Tibial nerve (tissue), 4 donors: ENCODE results near the gene HTR2C.
"Not testable (repeated sequence)": the region's sequence is repeated elsewhere in the genome, so short reads cannot be mapped to it uniquely, and the experiment has no call there.

Experiments used
- EP300 ChIP-seq, 2 donors: sonication (generic); formaldehyde crosslinking; IDR thresholded peaks; one replicate each; pipeline ENCODE4 v1.6.1; 2017; ENCODE audit warnings: antibody characterized with exemption in 2 of 2, mild to moderate bottlenecking in 1 of 2
- POLR2A ChIP-seq, 2 donors: fragments of 450-650 bp; IDR thresholded peaks; one replicate each; pipeline ENCODE4 v1.6.1; 2017; ENCODE audit warnings: antibody characterized with exemption in 2 of 2, mild to moderate bottlenecking in 2 of 2, moderate library complexity in 2 of 2
- TF ChIP-seq, protein P1 (sequence below), 5 experiments: fragments of 200-600 bp in 3 of 5; fragments of 450-650 bp in 2 of 5; sonication (generic) in 3 of 5; IDR thresholded peaks; one replicate each; pipeline ENCODE4 v1.5.1; 2016 to 2019; ENCODE audit warnings: antibody characterized with exemption in 5 of 5, mild to moderate bottlenecking in 3 of 5, moderate library complexity in 2 of 5

DNA sequence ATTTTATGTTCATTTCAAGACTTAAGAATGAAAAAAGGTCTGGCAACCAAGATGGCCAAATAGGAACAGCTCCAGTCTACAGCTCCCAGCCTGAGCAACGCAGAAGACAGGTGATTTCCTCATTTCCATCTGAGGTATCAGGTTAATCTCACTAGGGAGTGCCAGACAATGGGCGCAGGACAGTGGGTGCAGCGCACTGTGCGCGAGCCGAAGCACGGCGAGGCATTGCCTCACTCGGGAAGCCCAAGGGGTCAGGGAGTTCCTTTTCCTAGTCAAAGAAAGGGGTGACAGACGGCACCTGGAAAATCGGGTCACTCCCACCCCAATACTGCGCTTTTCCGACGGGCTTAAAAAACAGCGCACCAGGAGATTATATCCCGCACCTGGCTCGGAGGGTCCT is 116.6 kb downstream of the HTR2C start:
- TF ChIP-seq, protein P1, sequence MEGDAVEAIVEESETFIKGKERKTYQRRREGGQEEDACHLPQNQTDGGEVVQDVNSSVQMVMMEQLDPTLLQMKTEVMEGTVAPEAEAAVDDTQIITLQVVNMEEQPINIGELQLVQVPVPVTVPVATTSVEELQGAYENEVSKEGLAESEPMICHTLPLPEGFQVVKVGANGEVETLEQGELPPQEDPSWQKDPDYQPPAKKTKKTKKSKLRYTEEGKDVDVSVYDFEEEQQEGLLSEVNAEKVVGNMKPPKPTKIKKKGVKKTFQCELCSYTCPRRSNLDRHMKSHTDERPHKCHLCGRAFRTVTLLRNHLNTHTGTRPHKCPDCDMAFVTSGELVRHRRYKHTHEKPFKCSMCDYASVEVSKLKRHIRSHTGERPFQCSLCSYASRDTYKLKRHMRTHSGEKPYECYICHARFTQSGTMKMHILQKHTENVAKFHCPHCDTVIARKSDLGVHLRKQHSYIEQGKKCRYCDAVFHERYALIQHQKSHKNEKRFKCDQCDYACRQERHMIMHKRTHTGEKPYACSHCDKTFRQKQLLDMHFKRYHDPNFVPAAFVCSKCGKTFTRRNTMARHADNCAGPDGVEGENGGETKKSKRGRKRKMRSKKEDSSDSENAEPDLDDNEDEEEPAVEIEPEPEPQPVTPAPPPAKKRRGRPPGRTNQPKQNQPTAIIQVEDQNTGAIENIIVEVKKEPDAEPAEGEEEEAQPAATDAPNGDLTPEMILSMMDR (IDR thresholded peaks at IDR 0.05) = not testable (repeated sequence)
- not testable (repeated sequence) for TF ChIP-seq POLR2A, EP300 (IDR thresholded peaks at IDR 0.05)
